ENCODE data around the gene TTLL5. TPM values are rescaled to one million over a fixed set of nuclear protein-coding genes. Genes with fewer than 3 reads are reported as not detected.

TTLL5 gene
- total RNA-seq, 1 donor from 2014 or later, result 26.0 TPM

- H3K27me3 ChIP-seq, result no peaks in the 10 kb centered on the region
Measured at GRCh38 chr14:75630695-75631452, 30.2 kb upstream of the TTLL5 start.

GRCh38 chr14:75631453-75631831 lies 29.6 kb upstream of the TTLL5 start:
- intact Hi-C loops (cut with DNase I), result no loop called here
- Histone ChIP-seq H3K4me3 (no peak overlapping the region), H3K27me3 (no peaks in the 10 kb centered on the region), H3K36me3 (no peaks in the 10 kb centered on the region), H3K4me1 (no peaks in the 10 kb centered on the region), H3K9me3 (no peaks in the 10 kb centered on the region), H3K27ac (no peak overlapping the region)
- DNase-seq, result no peak
- no peak for TF ChIP-seq CTCF (IDR thresholded peaks at IDR 0.05)
- ATAC-seq, result peak; percentile 6

More at GRCh38 chr14:75630695-75631452, 30.2 kb upstream of the TTLL5 start:
- no peak for TF ChIP-seq CTCF (IDR thresholded peaks at IDR 0.05)
- intact Hi-C loops (cut with DNase I), result no loop called here
- Histone ChIP-seq H3K36me3 (no peaks in the 10 kb centered on the region), H3K27ac (no peak overlapping the region), H3K9me3 (no peaks in the 10 kb centered on the region), H3K4me1 (no peaks in the 10 kb centered on the region), H3K4me3 (no peak overlapping the region)
- ATAC-seq, result peak; percentile 19
- DNase-seq, result no peak

DNA sequence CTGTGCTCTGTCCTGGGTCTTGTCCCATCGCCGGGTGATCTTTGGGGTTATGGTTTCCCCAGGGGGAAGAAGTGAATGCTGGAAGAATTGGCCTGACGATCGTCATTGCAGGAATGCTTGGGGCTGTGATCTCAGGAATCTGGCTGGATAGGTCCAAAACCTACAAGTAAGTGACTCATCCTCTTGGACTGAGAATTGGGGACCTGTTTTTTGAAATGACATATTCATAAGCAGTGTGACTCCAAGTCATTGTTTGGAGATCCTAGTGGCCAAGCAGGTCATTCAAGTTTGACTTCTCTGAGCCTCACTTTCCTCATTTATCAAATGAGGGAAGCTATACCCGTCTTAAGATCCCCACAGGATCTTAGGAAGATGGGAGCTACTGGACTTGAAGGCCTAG lies 26.2 kb upstream of the TTLL5 start:
- no peaks in the 10 kb centered on the region for H3K4me1 ChIP-seq
- no peak for DNase-seq
- no peaks in the 10 kb centered on the region for H3K9me3 ChIP-seq
- no peak for TF ChIP-seq CTCF (IDR thresholded peaks at IDR 0.05)
- no peaks in the 10 kb centered on the region for H3K27me3 ChIP-seq
- no peak overlapping the region for H3K4me3 ChIP-seq
- H3K27ac ChIP-seq, result no peak overlapping the region
- intact Hi-C loops (cut with DNase I), result no loop called here
- H3K36me3 ChIP-seq, result no peaks in the 10 kb centered on the region
- ATAC-seq, result no peak

- Histone ChIP-seq H3K4me3 (no peak overlapping the region), H3K27ac (no peak overlapping the region), H3K27me3 (no peaks in the 10 kb centered on the region), H3K4me1 (no peaks in the 10 kb centered on the region), H3K36me3 (no peaks in the 10 kb centered on the region), H3K9me3 (no peaks in the 10 kb centered on the region)
- ATAC-seq, result no peak
- no peak for DNase-seq
- no peak for TF ChIP-seq CTCF (IDR thresholded peaks at IDR 0.05)
- intact Hi-C loops (cut with DNase I), result no loop called here
Measured at GRCh38 chr14:75636100-75636692, 24.9 kb upstream of the TTLL5 start.

- Histone ChIP-seq H3K36me3 (no peaks in the 10 kb centered on the region), H3K4me3 (no peak overlapping the region), H3K27me3 (no peaks in the 10 kb centered on the region), H3K27ac (no peak overlapping the region), H3K9me3 (no peaks in the 10 kb centered on the region), H3K4me1 (no peaks in the 10 kb centered on the region)
- TF ChIP-seq CTCF (IDR thresholded peaks at IDR 0.05), result no peak
- intact Hi-C loops (cut with DNase I), result no loop called here
- no peak for DNase-seq
- ATAC-seq, result no peak
Measured at GRCh38 chr14:75640876-75641275, 20.2 kb upstream of the TTLL5 start.

All from upper lobe of right lung (tissue), 1 donor.